ENCODE measurements around the gene AGFG2. TPM values are rescaled to one million over a fixed set of nuclear protein-coding genes. Genes with fewer than 3 reads are reported as not detected.

Gene AGFG2, protein sequence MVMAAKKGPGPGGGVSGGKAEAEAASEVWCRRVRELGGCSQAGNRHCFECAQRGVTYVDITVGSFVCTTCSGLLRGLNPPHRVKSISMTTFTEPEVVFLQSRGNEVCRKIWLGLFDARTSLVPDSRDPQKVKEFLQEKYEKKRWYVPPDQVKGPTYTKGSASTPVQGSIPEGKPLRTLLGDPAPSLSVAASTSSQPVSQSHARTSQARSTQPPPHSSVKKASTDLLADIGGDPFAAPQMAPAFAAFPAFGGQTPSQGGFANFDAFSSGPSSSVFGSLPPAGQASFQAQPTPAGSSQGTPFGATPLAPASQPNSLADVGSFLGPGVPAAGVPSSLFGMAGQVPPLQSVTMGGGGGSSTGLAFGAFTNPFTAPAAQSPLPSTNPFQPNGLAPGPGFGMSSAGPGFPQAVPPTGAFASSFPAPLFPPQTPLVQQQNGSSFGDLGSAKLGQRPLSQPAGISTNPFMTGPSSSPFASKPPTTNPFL
- 7.0 and 13.9 TPM in 2 replicates for total RNA-seq

DNA sequence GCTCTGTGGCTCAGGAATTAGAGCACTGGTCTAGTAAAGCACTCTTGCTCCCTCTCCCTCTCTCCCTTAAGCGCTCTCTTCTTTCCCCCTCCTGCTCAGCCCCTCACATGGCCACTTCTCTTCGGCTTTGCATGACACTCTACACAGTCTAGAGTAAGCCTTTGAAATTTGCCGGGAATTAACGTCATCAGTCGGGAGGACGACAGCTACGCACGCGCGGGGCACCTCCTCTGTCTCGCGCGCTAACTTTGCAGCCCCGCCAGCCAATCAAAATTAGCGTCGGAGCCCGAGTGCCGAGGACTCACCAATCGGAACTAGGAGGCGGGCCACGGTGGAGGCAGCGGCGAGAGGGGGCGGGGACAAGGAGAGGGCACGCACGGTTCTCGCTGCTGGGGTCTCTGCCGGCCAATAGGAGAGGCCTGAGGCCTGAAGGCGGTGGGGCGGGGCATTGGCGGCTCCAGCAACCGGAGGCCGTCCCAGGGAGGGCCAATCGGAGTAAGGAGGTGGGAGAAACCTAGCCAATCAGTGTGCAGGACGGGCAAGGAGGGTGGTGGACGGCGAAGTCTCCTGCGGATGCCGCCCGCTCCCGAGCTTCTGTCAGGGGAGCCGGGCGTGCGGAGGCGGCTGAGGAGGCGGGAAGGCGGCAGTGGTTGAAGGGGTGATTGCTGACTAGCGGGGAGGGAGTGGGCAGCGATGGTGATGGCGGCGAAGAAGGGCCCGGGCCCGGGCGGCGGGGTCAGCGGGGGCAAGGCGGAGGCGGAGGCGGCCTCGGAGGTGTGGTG, at the start of gene AGFG2:
AGFG2 (plus strand) TSS at position 550 of the 782 bp plus-strand sequence; CDS start at position 694, 144 bp downstream.

DNA sequence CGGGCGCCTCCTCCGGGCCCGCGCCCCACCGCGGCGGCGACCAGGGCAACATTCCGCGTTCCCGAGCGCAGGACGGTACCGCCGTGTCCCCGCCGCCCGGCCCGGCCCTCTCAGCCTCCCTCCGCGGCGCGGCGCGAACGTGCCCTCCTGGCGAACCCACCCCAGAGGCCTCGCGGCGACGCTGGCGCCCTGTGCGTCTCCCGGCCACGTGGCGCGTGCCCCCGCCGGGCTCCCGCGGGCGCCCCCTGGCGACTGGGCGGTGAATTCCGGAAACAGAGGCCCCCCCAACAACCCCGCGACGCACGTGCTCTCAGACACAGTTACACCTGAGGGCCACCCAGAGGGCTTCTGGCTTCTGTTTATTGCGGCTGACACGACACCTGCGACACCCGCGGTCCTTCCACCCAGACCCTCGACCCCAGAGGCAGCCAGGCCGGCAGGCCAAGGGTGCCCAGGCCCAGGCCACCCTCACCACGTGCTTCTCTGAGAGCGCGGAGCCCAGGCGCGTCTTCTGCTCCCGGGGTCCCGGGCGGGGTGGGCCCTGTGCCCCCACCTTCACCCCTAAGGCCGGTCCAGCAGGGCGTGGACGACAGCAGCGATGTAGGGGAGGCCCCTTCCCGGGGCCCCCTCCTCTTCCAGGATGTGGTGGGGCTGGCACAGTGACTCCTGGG, 34.8 kb downstream of the AGFG2 start, which contains the start of gene SAP25:
SAP25 (minus strand) TSS at position 210 of the 671 bp plus-strand sequence; CDS start at position 52, 158 bp downstream.

DNA sequence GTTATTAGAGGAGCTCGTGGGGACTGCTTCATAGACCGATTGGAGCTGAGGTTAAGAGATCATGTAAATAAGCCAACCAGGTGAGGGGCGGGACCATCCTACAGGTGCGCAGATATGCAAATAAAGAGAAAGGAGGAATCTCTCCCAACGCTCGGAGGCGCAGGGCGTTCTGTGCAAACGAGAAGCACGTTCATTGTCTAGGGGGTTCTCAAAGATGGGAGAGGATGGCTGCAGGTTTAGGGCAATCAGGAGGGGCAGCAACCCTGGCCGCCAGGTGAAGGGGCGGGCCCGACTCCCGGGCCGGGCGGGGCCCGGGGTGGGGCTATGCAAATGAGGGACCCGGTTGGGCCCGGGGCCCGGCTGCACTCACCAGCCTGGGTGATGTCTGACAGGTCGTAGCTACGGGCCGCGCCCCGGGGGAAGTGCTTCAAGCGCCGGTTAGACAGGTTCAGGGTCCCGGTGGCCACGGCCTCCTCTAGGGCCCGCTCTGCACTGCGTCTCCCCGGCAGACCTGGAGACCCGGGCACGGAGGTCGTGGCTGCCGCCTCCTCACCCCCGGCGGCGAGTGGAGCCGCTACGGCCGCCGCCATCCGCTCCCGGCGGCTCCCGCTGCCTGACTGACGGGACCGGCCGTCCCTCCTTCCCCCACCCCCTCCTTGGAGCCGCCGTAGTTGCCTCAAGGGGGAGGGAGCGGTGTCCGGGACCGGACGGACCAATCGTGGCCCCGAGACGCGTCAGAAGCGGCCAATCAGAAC, 46.7 kb downstream of the AGFG2 start, which contains the start of gene LRCH4:
LRCH4 (minus strand) TSS at position 619 of the 755 bp plus-strand sequence; CDS start at position 590, 29 bp downstream.

DNA sequence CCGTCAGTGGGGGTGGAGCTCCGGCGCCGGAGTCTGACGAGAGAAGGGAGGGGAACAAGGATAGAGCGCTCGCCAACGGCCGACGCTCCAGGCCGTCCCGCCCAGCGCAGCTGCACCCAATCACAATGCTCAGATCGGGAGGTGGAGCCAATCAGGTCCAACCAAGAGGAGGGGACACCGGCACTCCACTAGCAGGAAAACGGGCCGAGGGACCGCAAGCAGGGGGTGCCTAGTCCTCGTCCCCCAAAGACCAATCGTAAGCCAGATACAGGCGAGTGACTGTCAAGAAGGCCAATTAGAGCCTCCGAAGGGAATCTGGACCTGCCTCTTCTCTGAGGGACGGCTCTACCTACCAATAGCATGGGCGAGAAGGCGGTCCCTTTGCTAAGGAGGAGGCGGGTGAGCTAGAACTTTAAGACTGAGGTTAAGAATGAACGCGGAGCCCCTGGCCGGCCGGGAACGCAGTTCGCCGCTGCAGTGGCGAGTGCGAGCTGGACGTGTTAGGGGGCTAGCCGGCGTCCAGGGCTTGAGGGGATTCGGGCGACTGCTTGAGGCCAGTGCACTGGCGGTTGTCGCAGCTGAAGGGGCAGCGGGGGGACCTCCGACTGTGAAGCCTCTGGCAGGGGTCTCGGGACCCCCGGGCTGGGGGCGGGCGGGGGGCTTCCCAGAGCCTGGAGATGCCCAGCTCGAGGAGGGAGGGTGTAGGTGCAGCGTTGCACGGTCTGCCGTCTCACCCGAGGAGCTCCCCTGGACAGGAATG, 47.4 kb downstream of the AGFG2 start, which contains the start of gene FBXO24:
FBXO24 (plus strand) TSS at position 63 of the 760 bp plus-strand sequence; CDS start at position 361, 298 bp downstream.

DNA sequence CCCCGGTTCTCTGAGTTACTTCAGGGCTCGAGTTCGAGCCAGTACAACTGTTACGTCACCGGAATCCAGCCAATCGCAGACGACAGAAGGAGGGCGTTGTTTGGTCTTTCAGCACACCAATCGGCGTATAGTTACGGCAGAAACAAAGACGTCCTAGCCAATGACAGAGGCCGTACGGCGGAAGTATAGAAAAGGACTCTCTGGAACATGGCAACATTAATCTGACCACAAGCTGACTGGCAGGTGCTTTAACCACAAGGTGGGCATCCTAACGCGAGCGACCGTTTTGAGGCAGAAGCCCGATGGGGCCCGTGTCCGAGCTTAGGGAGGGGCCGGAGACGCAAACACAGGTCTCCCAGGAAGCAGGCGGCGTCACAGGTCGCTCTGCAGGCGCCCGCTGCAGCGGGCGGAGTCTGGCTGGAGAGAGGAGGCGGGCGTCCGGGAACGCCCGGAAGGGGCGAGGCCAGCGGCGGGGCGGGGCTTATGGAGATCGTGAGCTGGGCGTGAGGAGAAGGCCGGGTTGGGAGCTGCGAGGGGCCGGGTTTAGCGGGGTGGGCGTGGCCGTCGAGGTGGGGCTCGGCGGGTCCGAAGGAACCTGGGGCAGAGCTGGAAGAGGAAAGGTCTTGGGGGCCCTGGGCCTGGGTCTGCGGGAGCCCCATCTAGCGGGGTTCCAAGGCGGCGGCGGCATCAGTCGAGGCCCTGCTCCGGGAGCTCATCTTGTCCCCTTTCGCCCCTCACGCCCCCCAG, 73.2 kb downstream of the AGFG2 start, which contains the start of gene MOSPD3:
MOSPD3 (plus strand) TSS at position 558 of the 747 bp plus-strand sequence. CDS start 252 bp downstream, outside the sequence.

Small RNA genes lying within 50 kb of the gene (small RNA-seq; reads per million reads assigned to genes)
- gene RN7SL416P (ENCODE audit: low replicate concordance) (not detected), gene SAP25 (ENCODE audit: low replicate concordance) (not detected)

Other genes with a start within 250 kb of the AGFG2 start
- not detected in 2 replicates for gene SPDYE3, start 231.5 kb upstream of the AGFG2 start, total RNA-seq
- 7.0 and 19.8 TPM in 2 replicates for gene PILRB, start 181.1 kb upstream of the AGFG2 start, total RNA-seq
- gene PILRA, start 165.7 kb upstream of the AGFG2 start, total RNA-seq, result not detected in 2 replicates
- gene ZCWPW1, start 110.5 kb upstream of the AGFG2 start, total RNA-seq, result 0.43 and 0.88 TPM in 2 replicates
- gene MEPCE, start 109.4 kb upstream of the AGFG2 start, total RNA-seq, result 26.9 and 43.7 TPM in 2 replicates
- gene PPP1R35, start 102.7 kb upstream of the AGFG2 start, total RNA-seq, result 15.3 and 27.5 TPM in 2 replicates
- 0.72 and 0.88 TPM in 2 replicates for gene SPACDR, start 74.9 kb upstream of the AGFG2 start, total RNA-seq
- 35.5 and 37.9 TPM in 2 replicates for gene TSC22D4, start 60.0 kb upstream of the AGFG2 start, total RNA-seq
- gene NYAP1, start 55.3 kb upstream of the AGFG2 start, total RNA-seq, result 0.72 and 1.8 TPM in 2 replicates
- 0.72 TPM in 1 of 2 replicates, not detected in the other for gene SAP25, start 34.7 kb downstream of the AGFG2 start, total RNA-seq
- 32.8 and 52.5 TPM in 2 replicates for gene LRCH4, start 46.9 kb downstream of the AGFG2 start, total RNA-seq
- gene FBXO24, start 47.1 kb downstream of the AGFG2 start, total RNA-seq, result 0.66 and 0.86 TPM in 2 replicates
- 109 and 167 TPM in 2 replicates for gene PCOLCE, start 63.2 kb downstream of the AGFG2 start, total RNA-seq
- 7.0 and 9.0 TPM in 2 replicates for gene MOSPD3, start 73.3 kb downstream of the AGFG2 start, total RNA-seq
- 0.44 TPM in 1 of 2 replicates, not detected in the other for gene TFR2, start 102.3 kb downstream of the AGFG2 start, total RNA-seq
- gene ACTL6B, start 117.2 kb downstream of the AGFG2 start, total RNA-seq, result not detected in 2 replicates
- 152 and 165 TPM in 2 replicates for gene GNB2, start 134.5 kb downstream of the AGFG2 start, total RNA-seq
- gene GIGYF1, start 155.0 kb downstream of the AGFG2 start, total RNA-seq, result 16.6 and 20.6 TPM in 2 replicates
- gene POP7, start 166.9 kb downstream of the AGFG2 start, total RNA-seq, result 19.5 and 57.0 TPM in 2 replicates
- gene EPO, start 181.3 kb downstream of the AGFG2 start, total RNA-seq, result not detected in 2 replicates
- not detected in 2 replicates for gene ZAN, start 194.4 kb downstream of the AGFG2 start, total RNA-seq

Data from placental pericyte (primary cell).